ENCODE measurements around the gene MAP3K4.

The MAP3K4 gene

DNA sequence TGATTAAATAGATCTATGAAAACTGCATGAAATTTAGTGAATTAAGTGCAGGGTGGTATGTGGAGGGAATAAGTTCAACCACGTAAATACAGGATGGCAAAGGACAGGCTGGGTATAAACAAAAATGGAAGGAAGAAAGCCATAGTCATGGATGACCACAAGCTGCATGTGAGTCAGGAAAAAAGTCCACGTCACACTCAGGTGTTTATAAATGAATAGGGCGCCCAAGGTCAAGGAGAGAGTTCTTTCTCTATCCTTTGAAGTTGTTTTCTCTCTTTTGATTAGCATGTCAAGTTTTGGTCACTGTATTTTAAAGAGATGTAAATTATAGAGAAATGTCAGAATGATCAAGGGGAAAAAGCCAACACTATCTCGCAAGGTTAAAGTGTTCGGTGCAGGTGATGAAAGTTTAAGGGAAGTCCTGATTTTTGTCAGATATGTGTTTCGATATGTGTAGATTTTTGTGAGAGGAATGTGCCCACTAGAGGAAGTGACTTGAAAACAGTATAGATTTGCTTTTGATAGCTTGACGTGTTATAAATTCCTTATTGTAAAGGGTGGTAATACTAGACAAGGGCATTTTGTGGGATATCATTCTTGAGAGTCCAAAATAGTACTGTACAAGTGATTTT, 58.7 kb downstream of the MAP3K4 start:
- no peak for FAIRE-seq
- no peak for DNase-seq (ENCODE audit: insufficient read length)
- TF ChIP-seq POLR2A (IDR thresholded peaks at IDR 0.05; ENCODE audit: low read depth, low read length) (no peak), POLR2AphosphoS5 (IDR thresholded peaks at IDR 0.05; ENCODE audit: low read depth, low read length) (no peak), TAF1 (IDR thresholded peaks at IDR 0.05; ENCODE audit: borderline replicate concordance, low read depth, low read length) (no peak)

DNA sequence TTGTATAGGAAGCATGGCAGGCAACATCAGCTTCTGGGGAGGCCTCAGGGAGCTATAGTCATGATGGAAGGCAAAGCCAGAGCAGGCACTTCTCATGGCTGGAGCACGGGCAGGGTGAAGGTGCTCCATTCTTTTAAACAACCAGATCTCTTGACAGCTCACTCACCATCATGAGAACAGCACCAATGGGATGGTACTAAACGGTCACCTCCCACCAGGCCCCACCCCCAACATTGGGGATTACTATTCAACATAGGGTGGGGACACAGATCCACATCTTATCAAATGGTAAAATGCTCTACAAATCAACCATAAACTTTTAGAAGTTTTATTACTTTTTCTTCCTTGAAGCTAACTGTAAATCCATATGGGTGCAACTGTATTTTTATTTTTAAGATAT, 61.5 kb downstream of the MAP3K4 start:
- TF ChIP-seq TAF1 (IDR thresholded peaks at IDR 0.05; ENCODE audit: borderline replicate concordance, low read depth, low read length) (no peak), POLR2A (IDR thresholded peaks at IDR 0.05; ENCODE audit: low read depth, low read length) (no peak), POLR2AphosphoS5 (IDR thresholded peaks at IDR 0.05; ENCODE audit: low read depth, low read length) (no peak)
- DNase-seq (ENCODE audit: insufficient read length), result no peak
- no peak for FAIRE-seq

DNA sequence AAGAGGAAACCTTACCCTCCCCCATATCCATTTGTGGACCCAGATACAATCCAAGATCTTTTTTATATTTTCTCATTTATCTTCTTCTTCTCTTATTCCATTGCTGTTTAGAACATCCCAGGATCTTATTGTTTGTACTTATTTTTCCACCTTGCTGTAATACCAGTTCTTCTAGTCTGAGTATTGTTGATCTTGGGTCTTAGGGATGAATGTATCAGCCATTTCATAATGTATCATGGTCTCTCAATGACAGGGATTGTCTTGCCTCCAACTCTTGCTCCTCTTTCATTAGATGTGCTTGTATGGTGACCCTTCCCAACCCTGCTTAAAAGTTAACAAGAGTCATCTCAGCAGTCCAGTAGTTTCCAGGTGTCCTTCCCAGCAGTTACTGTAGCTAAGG, 63.3 kb downstream of the MAP3K4 start:
- DNase-seq (ENCODE audit: insufficient read length) (no peak), FAIRE-seq (no peak)
- TF ChIP-seq POLR2A (IDR thresholded peaks at IDR 0.05; ENCODE audit: low read depth, low read length) (no peak), POLR2AphosphoS5 (IDR thresholded peaks at IDR 0.05; ENCODE audit: low read depth, low read length) (no peak), TAF1 (IDR thresholded peaks at IDR 0.05; ENCODE audit: borderline replicate concordance, low read depth, low read length) (no peak)

DNA sequence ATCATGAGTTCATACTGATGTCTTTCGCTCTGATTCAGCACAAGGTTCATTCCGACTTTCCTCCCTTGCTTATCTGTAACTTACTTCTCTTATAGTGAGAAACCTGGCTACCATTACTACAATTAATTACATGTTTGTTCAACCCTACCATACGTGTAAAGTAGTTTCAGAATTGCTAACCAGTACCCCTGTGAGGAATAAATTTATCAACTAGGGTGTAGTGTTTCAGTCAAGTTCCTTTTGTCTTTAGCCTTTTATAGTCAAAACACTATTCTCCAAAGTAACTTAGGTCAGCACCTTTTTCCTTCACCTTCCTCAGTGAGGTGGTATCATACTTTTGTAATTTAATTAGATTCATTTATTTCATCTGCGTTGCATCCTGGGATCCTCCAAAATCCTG, 64.9 kb downstream of the MAP3K4 start:
- TF ChIP-seq POLR2AphosphoS5 (IDR thresholded peaks at IDR 0.05; ENCODE audit: low read depth, low read length) (no peak), TAF1 (IDR thresholded peaks at IDR 0.05; ENCODE audit: borderline replicate concordance, low read depth, low read length) (no peak), POLR2A (IDR thresholded peaks at IDR 0.05; ENCODE audit: low read depth, low read length) (no peak)
- DNase-seq (ENCODE audit: insufficient read length) (no peak), FAIRE-seq (peak; percentile 38)

DNA sequence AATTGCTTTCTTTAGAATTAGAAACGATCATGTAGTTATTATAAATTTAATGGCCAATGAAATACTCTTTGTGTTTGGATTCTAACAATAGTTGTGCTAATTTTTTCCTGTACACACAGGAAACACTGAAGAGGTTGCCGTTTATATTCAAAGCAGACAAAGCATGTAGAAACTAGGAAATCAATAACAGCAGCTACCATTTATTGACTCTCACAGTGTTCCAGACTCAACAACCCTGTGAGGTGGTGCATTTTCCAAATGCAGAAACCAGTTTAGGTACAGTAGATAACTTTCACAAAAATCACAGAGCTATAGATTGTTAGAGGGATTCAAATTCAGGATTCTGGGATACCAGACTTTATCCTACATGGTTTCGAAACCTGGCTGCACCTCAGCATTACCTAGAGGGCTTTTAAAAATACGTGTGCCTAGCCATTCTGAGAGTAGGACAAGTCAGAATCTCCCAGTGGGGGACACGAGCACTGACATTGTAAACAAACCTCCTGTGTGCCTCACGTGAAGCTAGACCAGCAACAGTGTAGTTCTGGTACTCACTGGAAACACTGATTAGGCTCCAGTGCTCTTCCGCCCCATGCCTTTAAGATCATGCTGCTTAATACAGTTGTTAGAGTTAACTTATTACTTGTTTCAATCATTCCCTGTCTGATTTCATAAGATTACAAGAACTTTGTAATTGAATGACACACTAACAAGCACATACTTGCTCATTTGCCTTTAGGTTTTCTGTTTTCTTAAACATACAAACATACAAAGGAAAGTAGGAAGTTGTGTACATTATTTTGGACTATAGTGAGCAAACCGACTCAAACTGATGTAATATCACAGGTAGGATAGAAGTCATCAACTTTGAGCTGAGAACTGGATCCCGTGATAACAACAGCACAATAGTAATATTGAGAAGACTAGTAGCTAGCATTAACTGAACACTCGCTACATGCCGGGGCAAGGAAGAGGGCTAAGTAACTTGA, 65.8 kb downstream of the MAP3K4 start:
- FAIRE-seq (peak; percentile 77), DNase-seq (ENCODE audit: insufficient read length) (no peak)
- TF ChIP-seq POLR2AphosphoS5 (IDR thresholded peaks at IDR 0.05; ENCODE audit: low read depth, low read length), result no peak
- no peak for TF ChIP-seq POLR2A (IDR thresholded peaks at IDR 0.05; ENCODE audit: low read depth, low read length)
- TF ChIP-seq TAF1 (IDR thresholded peaks at IDR 0.05; ENCODE audit: borderline replicate concordance, low read depth, low read length), result no peak

DNA sequence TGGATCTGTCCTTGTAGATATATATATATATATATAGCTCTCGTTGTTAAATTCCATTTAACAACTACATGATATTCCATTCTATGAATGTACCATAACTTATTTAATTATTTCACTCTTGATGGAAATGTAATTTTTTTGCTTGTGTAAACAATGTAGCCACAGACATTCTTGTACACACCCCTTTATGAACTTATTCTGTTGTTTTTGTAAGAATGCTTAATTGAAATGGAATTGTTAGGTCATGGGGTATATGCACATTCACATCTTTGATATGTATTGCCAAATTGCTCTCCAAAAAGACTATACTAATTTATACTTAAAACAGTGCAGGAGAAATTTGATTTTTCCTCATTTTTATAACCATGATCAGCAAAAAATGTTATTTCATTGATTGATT, 67.2 kb downstream of the MAP3K4 start:
- TF ChIP-seq TAF1 (IDR thresholded peaks at IDR 0.05; ENCODE audit: borderline replicate concordance, low read depth, low read length) (no peak), POLR2AphosphoS5 (IDR thresholded peaks at IDR 0.05; ENCODE audit: low read depth, low read length) (no peak), POLR2A (IDR thresholded peaks at IDR 0.05; ENCODE audit: low read depth, low read length) (no peak)
- FAIRE-seq (no peak), DNase-seq (ENCODE audit: insufficient read length) (no peak)

DNA sequence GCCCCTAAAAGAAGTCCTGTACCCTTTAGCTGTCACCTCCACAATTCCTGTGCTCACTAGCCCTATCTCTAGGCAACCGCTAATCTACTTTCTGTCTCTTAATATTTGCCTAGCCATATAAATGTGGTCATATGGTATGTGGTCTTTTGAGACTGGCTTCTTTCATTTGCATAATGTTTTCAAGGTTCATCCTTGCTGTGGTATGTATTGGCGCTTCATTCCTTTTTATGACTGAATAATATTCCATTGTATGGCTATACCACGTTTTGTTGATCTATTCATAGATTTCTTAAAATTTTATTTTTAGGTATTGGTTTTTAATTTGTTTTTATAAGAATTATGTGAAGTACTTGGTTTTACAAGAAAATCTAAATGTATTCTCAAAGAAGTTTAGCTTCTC, 70.0 kb downstream of the MAP3K4 start:
- FAIRE-seq, result no peak
- DNase-seq (ENCODE audit: insufficient read length), result no peak
- TF ChIP-seq TAF1 (IDR thresholded peaks at IDR 0.05; ENCODE audit: borderline replicate concordance, low read depth, low read length), result no peak
- no peak for TF ChIP-seq POLR2A (IDR thresholded peaks at IDR 0.05; ENCODE audit: low read depth, low read length)
- TF ChIP-seq POLR2AphosphoS5 (IDR thresholded peaks at IDR 0.05; ENCODE audit: low read depth, low read length), result no peak

DNA sequence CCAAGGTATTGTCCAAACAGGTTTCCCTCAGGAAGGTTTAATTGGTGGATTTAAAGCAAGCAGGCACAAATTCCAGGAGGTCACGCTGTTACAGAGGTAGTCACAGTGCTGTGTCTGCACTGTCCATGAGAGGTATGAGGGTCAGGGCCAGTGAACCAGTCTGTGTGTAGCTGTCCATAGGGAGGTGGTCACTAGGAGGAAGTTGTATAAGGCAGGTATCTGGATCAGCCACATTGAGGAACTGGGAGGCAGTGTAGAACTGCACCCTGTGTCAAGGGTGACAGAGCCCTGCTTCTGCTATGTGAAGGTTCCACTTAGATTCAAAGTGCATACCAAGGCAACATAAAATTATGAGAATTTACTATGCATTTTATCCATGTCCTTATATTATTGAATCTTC, 73.3 kb downstream of the MAP3K4 start:
- TF ChIP-seq TAF1 (IDR thresholded peaks at IDR 0.05; ENCODE audit: borderline replicate concordance, low read depth, low read length), result no peak
- TF ChIP-seq POLR2AphosphoS5 (IDR thresholded peaks at IDR 0.05; ENCODE audit: low read depth, low read length), result no peak
- TF ChIP-seq POLR2A (IDR thresholded peaks at IDR 0.05; ENCODE audit: low read depth, low read length), result no peak
- DNase-seq (ENCODE audit: insufficient read length), result no peak
- FAIRE-seq, result peak; percentile 42

DNA sequence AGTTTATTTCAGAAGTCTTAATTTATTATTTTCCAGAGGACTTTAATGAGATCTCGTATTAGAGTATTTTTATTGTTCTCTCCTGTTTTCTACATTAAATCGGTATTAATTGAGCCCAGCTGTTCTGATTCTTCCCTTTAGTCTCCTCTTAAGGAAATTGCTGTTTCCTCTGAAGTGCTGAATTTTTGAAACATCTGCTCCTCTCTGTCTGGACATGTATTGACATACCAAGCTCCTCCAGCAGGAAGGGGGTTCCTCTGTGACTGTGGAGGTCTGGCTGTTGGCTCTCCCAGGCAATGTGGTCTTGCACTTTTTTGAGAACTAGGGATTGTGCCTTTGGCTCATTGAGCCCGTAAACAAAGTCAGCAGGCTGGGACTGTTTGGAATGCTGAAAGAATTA, 74.9 kb downstream of the MAP3K4 start:
- TF ChIP-seq TAF1 (IDR thresholded peaks at IDR 0.05; ENCODE audit: borderline replicate concordance, low read depth, low read length), result no peak
- no peak for TF ChIP-seq POLR2AphosphoS5 (IDR thresholded peaks at IDR 0.05; ENCODE audit: low read depth, low read length)
- no peak for TF ChIP-seq POLR2A (IDR thresholded peaks at IDR 0.05; ENCODE audit: low read depth, low read length)
- no peak for FAIRE-seq

DNA sequence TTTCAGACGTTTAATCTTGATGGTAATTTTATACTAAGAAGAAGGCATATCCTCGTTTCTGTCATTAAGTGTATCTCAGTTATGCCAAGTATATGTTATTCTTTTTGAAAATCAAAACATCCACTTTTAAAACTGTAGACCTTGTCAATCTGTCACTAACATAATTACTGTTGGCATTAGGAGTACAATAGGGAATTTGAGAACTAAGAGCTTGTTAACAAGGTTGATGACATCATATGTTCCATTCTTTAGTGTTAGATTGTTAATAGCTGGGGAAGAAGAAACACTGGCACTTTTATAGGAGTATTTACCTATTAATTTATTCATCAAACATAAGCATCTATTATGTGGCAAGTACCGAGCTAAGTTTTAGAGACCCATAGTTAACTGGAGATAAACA, 76.2 kb downstream of the MAP3K4 start:
- TF ChIP-seq POLR2A (IDR thresholded peaks at IDR 0.05; ENCODE audit: low read depth, low read length) (no peak), POLR2AphosphoS5 (IDR thresholded peaks at IDR 0.05; ENCODE audit: low read depth, low read length) (no peak)
- DNase-seq (ENCODE audit: insufficient read length) (no peak), FAIRE-seq (no peak)

More for the DNA sequence above, 74.9 kb downstream of the MAP3K4 start:
- DNase-seq (ENCODE audit: insufficient read length), result no peak

DNA sequence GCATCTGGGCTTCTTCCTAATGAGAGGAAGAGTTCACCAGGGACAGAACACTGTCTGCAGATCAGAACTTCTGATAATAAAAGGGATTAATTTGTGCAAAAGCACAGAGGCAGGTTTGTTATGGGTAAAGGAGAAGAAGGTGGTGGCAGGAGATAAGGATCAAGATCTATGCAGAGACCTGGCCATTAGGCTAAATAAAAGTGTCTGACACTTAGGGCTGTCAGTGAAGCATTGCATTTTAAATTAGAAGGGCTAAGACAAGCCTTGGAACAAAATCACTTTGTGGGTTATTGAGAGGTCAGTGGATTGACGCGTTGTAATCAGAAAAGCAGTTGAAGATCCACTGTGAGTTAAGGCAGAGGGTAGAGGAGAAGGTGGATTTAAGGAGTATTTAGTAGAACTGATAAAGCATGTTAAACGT, 76.8 kb downstream of the MAP3K4 start:
- DNase-seq (ENCODE audit: insufficient read length) (no peak), FAIRE-seq (no peak)
- no peak for TF ChIP-seq POLR2AphosphoS5 (IDR thresholded peaks at IDR 0.05; ENCODE audit: low read depth, low read length)

DNA sequence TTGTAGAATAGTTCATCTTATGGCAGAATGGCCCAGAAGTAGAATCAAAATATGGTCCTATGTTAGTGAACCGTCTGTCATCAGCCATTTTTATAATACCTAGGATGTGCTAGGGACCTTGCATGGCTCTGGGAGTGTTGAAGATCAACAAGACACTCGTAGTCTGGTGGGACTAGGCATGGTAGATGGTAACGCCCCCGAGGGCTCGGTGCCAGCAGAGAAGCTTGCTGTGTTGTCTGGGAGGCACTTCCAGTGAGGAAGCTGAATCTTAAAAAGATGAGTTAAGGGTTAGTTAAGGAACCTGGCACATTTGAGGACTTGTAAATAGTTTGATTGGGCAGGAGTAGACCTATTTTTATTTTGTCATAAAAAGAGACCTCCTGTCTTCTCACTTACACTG, 82.4 kb downstream of the MAP3K4 start:
- no peak for TF ChIP-seq TAF1 (IDR thresholded peaks at IDR 0.05; ENCODE audit: borderline replicate concordance, low read depth, low read length)
- no peak for TF ChIP-seq POLR2AphosphoS5 (IDR thresholded peaks at IDR 0.05; ENCODE audit: low read depth, low read length)
- no peak for TF ChIP-seq POLR2A (IDR thresholded peaks at IDR 0.05; ENCODE audit: low read depth, low read length)
- DNase-seq (ENCODE audit: insufficient read length), result no peak
- no peak for FAIRE-seq

Data from GM12892 (cell line).